Panc1 (cell line): ENCODE results near the gene RPL10A. TPM values are rescaled to one million over a fixed set of nuclear protein-coding genes. Genes with fewer than 3 reads are reported as not detected.

Source experiments
- ATAC-seq: fragments of 200-7000 bp; cut with Tn5 transposase; 2 replicates; pipeline ENCODE4 v1.9.1; 2020; ENCODE audit warnings: mild to moderate bottlenecking, moderate library complexity
- BruUV-seq: library from RNA; stranded (reverse); fragments of 400-500 nt; replicated peaks from 2 replicates; lab custom pipeline; 2021; lab: Mats Ljungman, UMichigan
- CTCF ChIA-PET: fragments of 300-600 bp; sonication (Branson Sonifier 250); formaldehyde crosslinking; loops from one replicate; lab custom pipeline; 2022; ENCODE audit warnings: antibody characterized with exemption; lab: Charles Lee
- POLR2A ChIA-PET: fragments of 300-600 bp; sonication (Branson Sonifier 250); formaldehyde crosslinking; loops from one replicate; lab custom pipeline; 2022; ENCODE audit warnings: antibody characterized with exemption; lab: Charles Lee
- DNase-seq: peaks from one replicate; pipeline ENCODE4 v3.0.0-alpha.2; 2010; ENCODE audit warnings: low read depth, low spot score
- H3K27ac ChIP-seq: 2 replicates; pipeline ENCODE4 v1.5.1; 2011; ENCODE audit warnings: mild to moderate bottlenecking, low read length, inconsistent platforms
- H3K27me3 ChIP-seq: fragments of 200-500 bp; sonication (Bioruptor generic); 2 replicates; pipeline ENCODE4 v1.6.0; 2014; ENCODE audit warnings: low read length, inconsistent platforms; ENCODE audit not compliant: control insufficient read depth, insufficient read depth
- H3K36me3 ChIP-seq: fragments of 200-500 bp; sonication (Bioruptor generic); 2 replicates; pipeline ENCODE4 v1.5.1; 2014; ENCODE audit warnings: inconsistent platforms, mild to moderate bottlenecking, low read length, moderate library complexity; ENCODE audit not compliant: control insufficient read depth, insufficient read depth
- H3K4me1 ChIP-seq: 2 replicates; pipeline ENCODE4 v1.5.1; 2011; ENCODE audit warnings: inconsistent platforms, mild to moderate bottlenecking, low read length, moderate library complexity; ENCODE audit not compliant: control insufficient read depth, insufficient read depth
- H3K4me3 ChIP-seq, 2 experiments: 2 replicates each; pipeline ENCODE4 v1.5.1; 2011 to 2012; ENCODE audit warnings: low read depth in 2 of 2, low read length in 2 of 2, mild to moderate bottlenecking in 2 of 2, inconsistent platforms in 1 of 2, moderate library complexity in 1 of 2
- H3K9me3 ChIP-seq: fragments of 200-500 bp; sonication (Bioruptor generic); 2 replicates; pipeline ENCODE4 v1.5.1; 2014; ENCODE audit warnings: low read depth, mild to moderate bottlenecking, inconsistent platforms, low read length, moderate library complexity; ENCODE audit not compliant: control insufficient read depth, insufficient read depth
- CTCF ChIP-seq: fragments of 450-650 bp; IDR thresholded peaks from 2 replicates; pipeline ENCODE4 v1.5.1; 2017; ENCODE audit warnings: mild to moderate bottlenecking
- POLR2AphosphoS5 ChIP-seq: IDR thresholded peaks from 2 replicates; pipeline ENCODE4 v1.6.1; 2012; ENCODE audit warnings: mild to moderate bottlenecking, low read depth, low read length, moderate library complexity
- SIN3A ChIP-seq: IDR thresholded peaks from 2 replicates; pipeline ENCODE4 v1.6.1; 2012; ENCODE audit warnings: low read depth, mild to moderate bottlenecking, low read length, moderate library complexity, borderline replicate concordance; ENCODE audit not compliant: insufficient read depth
- TCF7L2 ChIP-seq: IDR thresholded peaks from 2 replicates; pipeline ENCODE4 v1.6.1; 2011; ENCODE audit warnings: mild to moderate bottlenecking, low read depth, low read length, inconsistent platforms
- in situ Hi-C: cut with HindIII; loops from 2 replicates; pipeline ENCODE4 v1.10.0; 2016; ENCODE audit warnings: low sequenced_read_pairs, low pct_unique_long_range_greater_than_20kb
- intact Hi-C: fragments of 100-400 bp; cut with micrococcal nuclease; formaldehyde crosslinking; loops from one replicate; pipeline ENCODE4 v1.10.0; 2022; ENCODE audit not compliant: unreplicated experiment
- total RNA-seq: library from RNA; stranded (reverse); gene quantifications from one replicate; pipeline ENCODE4 v1.2.1, GENCODE V29; 2021; ENCODE audit not compliant: unreplicated experiment
- TF ChIP-seq, protein P1 (sequence below), 2 experiments: IDR thresholded peaks; 2 replicates each; pipeline ENCODE4 v1.6.1; 2011 to 2012; ENCODE audit warnings: low read depth in 2 of 2, control low read depth in 1 of 2, low read length in 1 of 2, mild to moderate bottlenecking in 1 of 2, moderate library complexity in 1 of 2; ENCODE audit not compliant: insufficient read depth in 1 of 2

Gene RPL10A
- total RNA-seq, 1 experiment from 2014 or later: 732 TPM

DNA sequence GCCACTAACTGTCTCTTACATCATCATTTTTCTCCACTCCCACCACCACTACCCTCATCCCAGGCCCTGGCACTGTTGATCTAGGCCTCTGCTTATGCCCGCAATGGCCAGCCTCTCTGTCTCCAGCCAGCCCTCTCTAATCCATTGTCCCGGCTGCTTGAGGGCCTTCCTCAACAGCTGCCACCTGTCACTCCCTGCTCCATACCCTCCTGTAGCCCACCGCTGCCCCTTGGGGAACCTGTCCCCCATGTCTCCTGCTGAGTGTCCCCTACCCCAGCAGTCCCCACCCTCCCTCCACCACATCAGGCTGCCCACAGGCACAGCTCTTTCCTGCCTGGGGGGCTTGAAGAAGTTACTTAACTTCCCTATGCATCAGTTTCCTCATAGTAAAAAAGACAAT is 15.3 kb downstream of the RPL10A start:
- ChIA-PET POLR2A (interaction anchor here (0.6 kb wide), 1 partner anchor 122 kb away, joined by 3 read pairs; no protein-coding TSS in a partner anchor), CTCF (no interaction called here)
- H3K4me1 ChIP-seq: peaks cover 15% of the 10 kb centered on the region
- no peaks in the 10 kb centered on the region for H3K27me3 ChIP-seq
- H3K9me3 ChIP-seq: no peaks in the 10 kb centered on the region
- no peak for TF ChIP-seq CTCF
- TF ChIP-seq SIN3A: no peak
- TF ChIP-seq POLR2AphosphoS5: no peak
- TF ChIP-seq, protein P1, sequence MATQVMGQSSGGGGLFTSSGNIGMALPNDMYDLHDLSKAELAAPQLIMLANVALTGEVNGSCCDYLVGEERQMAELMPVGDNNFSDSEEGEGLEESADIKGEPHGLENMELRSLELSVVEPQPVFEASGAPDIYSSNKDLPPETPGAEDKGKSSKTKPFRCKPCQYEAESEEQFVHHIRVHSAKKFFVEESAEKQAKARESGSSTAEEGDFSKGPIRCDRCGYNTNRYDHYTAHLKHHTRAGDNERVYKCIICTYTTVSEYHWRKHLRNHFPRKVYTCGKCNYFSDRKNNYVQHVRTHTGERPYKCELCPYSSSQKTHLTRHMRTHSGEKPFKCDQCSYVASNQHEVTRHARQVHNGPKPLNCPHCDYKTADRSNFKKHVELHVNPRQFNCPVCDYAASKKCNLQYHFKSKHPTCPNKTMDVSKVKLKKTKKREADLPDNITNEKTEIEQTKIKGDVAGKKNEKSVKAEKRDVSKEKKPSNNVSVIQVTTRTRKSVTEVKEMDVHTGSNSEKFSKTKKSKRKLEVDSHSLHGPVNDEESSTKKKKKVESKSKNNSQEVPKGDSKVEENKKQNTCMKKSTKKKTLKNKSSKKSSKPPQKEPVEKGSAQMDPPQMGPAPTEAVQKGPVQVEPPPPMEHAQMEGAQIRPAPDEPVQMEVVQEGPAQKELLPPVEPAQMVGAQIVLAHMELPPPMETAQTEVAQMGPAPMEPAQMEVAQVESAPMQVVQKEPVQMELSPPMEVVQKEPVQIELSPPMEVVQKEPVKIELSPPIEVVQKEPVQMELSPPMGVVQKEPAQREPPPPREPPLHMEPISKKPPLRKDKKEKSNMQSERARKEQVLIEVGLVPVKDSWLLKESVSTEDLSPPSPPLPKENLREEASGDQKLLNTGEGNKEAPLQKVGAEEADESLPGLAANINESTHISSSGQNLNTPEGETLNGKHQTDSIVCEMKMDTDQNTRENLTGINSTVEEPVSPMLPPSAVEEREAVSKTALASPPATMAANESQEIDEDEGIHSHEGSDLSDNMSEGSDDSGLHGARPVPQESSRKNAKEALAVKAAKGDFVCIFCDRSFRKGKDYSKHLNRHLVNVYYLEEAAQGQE (IDR thresholded peaks at IDR 0.05; ENCODE audit: insufficient read depth in 1 of 2, low read depth in 2 of 2, low read length in 1 of 2): no peak
- TF ChIP-seq TCF7L2: no peak
- DNase-seq: no peak
- in situ Hi-C loops: no loop called here
- BruUV-seq: no TSS peak
- H3K36me3 ChIP-seq: no peaks in the 10 kb centered on the region
- intact Hi-C loops: no loop called here
- no peak for ATAC-seq
- no peak overlapping the region for H3K4me3 ChIP-seq
- H3K27ac ChIP-seq: no peak overlapping the region

GRCh38 chr6:35483893-35484645 is 15.9 kb downstream of the RPL10A start:
- H3K9me3 ChIP-seq: no peaks in the 10 kb centered on the region
- H3K27ac ChIP-seq: no peak overlapping the region
- no peaks in the 10 kb centered on the region for H3K36me3 ChIP-seq
- TF ChIP-seq CTCF (no peak), POLR2AphosphoS5 (no peak), TCF7L2 (no peak), SIN3A (no peak)
- TF ChIP-seq, protein P1 (IDR thresholded peaks at IDR 0.05; ENCODE audit: insufficient read depth in 1 of 2, low read depth in 2 of 2, low read length in 1 of 2): no peak
- no peak overlapping the region for H3K4me3 ChIP-seq
- ATAC-seq (no peak), DNase-seq (no peak)
- no peaks in the 10 kb centered on the region for H3K27me3 ChIP-seq
- in situ Hi-C loops: no loop called here
- CTCF ChIA-PET: no interaction called here
- BruUV-seq: no TSS peak
- H3K4me1 ChIP-seq: peaks cover 17% of the 10 kb centered on the region
- intact Hi-C loops: no loop called here
- POLR2A ChIA-PET: interaction anchor here (0.6 kb wide), 1 partner anchor 121 kb away, joined by 3 read pairs; no protein-coding TSS in a partner anchor
